Stimulated activated naive B cell treated with anti-CD40 and anti-IgM and Interleukin-4, amounts not matched to agents 10 μg/mL and 1 μg/mL and 100 μg/mL, for 72 hours (primary cell): ENCODE results near the gene CYP26C1.

Experiments
- ATAC-seq, 2 donors: fragments of 150-1000 bp; cut with Tn5 transposase; replicated peaks; 2 replicates each; pipeline ENCODE4 v1.10.0; 2021; ENCODE audit warnings: moderate library complexity in 1 of 2
- DNase-seq: peaks from one replicate; pipeline ENCODE4 v3.0.0; 2021
- H3K27ac Mint-ChIP-seq: one replicate; pipeline ENCODE4 v1.8.0; 2022; ENCODE audit warnings: mild to moderate bottlenecking, mixed read lengths
- H3K27me3 Mint-ChIP-seq, 2 donors: one replicate each; pipeline ENCODE4 v1.8.0; 2022; ENCODE audit warnings: mixed read lengths in 2 of 2
- H3K36me3 Mint-ChIP-seq, 2 donors: one replicate each; pipeline ENCODE4 v1.8.0; 2022; ENCODE audit warnings: mixed read lengths in 2 of 2, mild to moderate bottlenecking in 1 of 2
- H3K4me1 Mint-ChIP-seq, 2 donors: one replicate each; pipeline ENCODE4 v1.8.0; 2022; ENCODE audit warnings: mixed read lengths in 2 of 2, mild to moderate bottlenecking in 1 of 2
- H3K4me3 Mint-ChIP-seq, 2 donors: one replicate each; pipeline ENCODE4 v1.8.0; 2022; ENCODE audit warnings: mild to moderate bottlenecking in 2 of 2, mixed read lengths in 2 of 2, moderate library complexity in 1 of 2
- H3K9me3 Mint-ChIP-seq, 2 donors: one replicate each; pipeline ENCODE4 v1.8.0; 2022; ENCODE audit warnings: mixed read lengths in 2 of 2, mild to moderate bottlenecking in 1 of 2

CYP26C1 gene

DNA sequence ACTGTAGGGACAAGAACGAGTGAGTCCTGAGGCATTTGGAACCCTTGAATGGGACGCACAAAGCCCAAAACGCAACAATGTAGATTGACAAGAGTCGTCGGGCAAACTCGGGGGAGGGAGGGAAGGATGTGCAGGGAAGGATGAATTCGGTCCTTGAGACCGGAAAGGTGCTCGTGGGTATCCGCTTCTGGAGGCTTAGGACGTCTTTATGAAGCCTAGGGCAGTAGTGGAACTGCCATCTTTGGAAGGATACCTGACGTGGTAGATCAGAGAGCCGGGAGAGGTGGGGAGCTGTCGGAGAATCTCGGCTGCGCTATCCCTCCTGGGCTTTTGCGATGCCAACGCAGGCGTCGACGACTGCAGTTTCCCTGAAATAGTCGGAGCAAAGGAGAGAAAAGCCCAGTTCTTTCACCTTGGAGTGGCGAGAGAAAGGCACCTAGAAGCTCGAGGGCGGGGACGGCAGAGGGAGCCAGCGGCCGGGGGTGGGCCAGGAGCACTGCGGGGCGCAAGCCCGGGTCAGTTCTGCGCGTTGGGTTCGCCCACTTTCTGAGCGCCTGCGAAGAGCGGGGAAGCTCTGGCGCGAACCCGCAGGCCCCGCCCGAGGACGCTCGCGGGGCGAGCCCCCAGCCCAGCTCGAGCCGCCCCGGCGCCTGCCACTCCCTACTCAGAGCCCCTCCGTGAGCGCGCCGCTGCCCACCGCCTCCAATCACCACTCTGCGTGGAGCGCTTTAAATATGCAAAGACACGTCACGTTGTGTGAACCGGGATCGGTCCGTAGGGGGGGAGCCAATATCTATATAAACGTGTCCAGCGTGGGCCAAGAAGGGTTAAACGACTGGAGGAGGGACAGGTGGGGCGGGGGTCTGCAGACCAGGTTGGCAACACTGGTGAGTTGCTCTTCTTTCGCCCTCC lies at the start of gene CYP26C1:
Gene CYP26C1, plus strand, starts transcription at position 824 of the 912 bp plus-strand sequence. CDS start 466 bp downstream, outside the sequence.
- Mint-ChIP-seq H3K27ac (peak within 1 kb of the TSS; percentile 80), H3K4me3 (peak within 1 kb of the TSS; percentile 87 to 92), H3K9me3 (no peaks in the 10 kb centered on the region), H3K36me3 (peaks cover 19 to 32% of the 10 kb centered on the region in 2 donors), H3K4me1 (peaks cover 23 to 31% of the 10 kb centered on the region in 2 donors), H3K27me3 (peaks cover 38 to 52% of the 10 kb centered on the region in 2 donors)
- no peak for DNase-seq
- ATAC-seq, result no peak

GRCh38 chr10:93015722-93016121 lies 44.9 kb upstream of the CYP26C1 start:
- Mint-ChIP-seq H3K4me1 (no peaks in the 10 kb centered on the region), H3K36me3 (peaks cover 3 to 10% of the 10 kb centered on the region in 2 donors), H3K27me3 (no peaks in the 10 kb centered on the region), H3K9me3 (no peaks in the 10 kb centered on the region), H3K27ac (no peak overlapping the region), H3K4me3 (no peak overlapping the region)
- DNase-seq (no peak), ATAC-seq (no peak)

- H3K4me3 Mint-ChIP-seq, result no peak overlapping the region
- H3K36me3 Mint-ChIP-seq, result peaks cover 19 to 34% of the 10 kb centered on the region in 2 donors
- DNase-seq (no peak), ATAC-seq (no peak)
- no peaks in the 10 kb centered on the region for H3K4me1 Mint-ChIP-seq
- peaks cover 6 to 7% of the 10 kb centered on the region in 2 donors for H3K9me3 Mint-ChIP-seq
- H3K27ac Mint-ChIP-seq, result no peak overlapping the region
- no peaks in the 10 kb centered on the region for H3K27me3 Mint-ChIP-seq
Measured at GRCh38 chr10:93023013-93023650, 37.5 kb upstream of the CYP26C1 start.

DNA sequence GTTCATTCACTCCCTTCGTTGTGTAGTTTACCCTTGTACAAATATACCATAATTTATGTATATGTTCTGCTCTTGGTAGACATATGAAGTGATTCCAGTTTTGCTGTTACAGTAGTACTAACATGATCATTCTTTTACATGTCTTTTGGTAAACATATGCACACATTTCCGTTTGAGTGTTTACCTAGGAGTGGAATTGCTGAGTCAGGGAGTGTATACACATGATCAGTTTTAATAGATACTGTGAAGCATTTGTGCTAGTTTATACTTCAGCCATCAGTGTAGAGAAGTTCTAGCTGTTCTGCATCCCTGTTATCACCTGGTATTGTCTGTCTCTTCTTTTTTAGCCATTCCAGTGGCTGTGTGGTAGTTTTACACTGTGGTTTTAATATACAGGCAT lies 34.5 kb upstream of the CYP26C1 start:
- H3K36me3 Mint-ChIP-seq, result peaks cover 22 to 33% of the 10 kb centered on the region in 2 donors
- H3K9me3 Mint-ChIP-seq, result peaks cover 6 to 7% of the 10 kb centered on the region in 2 donors
- no peak overlapping the region for H3K4me3 Mint-ChIP-seq
- no peaks in the 10 kb centered on the region for H3K27me3 Mint-ChIP-seq
- H3K27ac Mint-ChIP-seq, result no peak overlapping the region
- DNase-seq (no peak), ATAC-seq (no peak)
- no peaks in the 10 kb centered on the region for H3K4me1 Mint-ChIP-seq

GRCh38 chr10:93027508-93027907 lies 33.1 kb upstream of the CYP26C1 start:
- Mint-ChIP-seq H3K27me3 (no peaks in the 10 kb centered on the region), H3K9me3 (peaks cover 6 to 7% of the 10 kb centered on the region in 2 donors), H3K4me1 (no peaks in the 10 kb centered on the region), H3K27ac (no peak overlapping the region), H3K36me3 (peaks cover 22 to 32% of the 10 kb centered on the region in 2 donors), H3K4me3 (no peak overlapping the region)
- DNase-seq (no peak), ATAC-seq (no peak)

DNA sequence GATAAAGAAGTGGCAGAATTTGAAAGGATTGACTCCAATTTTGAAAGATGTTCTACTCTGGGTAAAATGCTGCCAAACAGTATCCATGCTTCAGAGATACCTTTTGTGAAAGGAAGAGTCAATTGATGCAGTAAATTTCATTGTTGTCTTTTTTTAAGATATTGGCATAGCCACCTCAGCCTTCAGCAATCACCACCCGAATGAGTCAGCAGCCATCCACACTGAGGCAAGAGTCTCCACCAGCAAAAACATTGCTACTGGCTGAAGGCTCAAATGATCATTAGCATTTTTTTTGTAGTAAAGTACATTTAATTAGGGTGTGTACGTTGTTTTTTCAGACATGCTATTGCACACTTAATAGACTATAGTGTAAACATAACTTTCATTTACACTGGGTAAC lies 31.7 kb upstream of the CYP26C1 start:
- DNase-seq, result no peak
- Mint-ChIP-seq H3K27me3 (no peaks in the 10 kb centered on the region), H3K36me3 (peaks cover 22 to 32% of the 10 kb centered on the region in 2 donors), H3K4me3 (no peak overlapping the region), H3K9me3 (peaks cover 6 to 7% of the 10 kb centered on the region in 2 donors), H3K4me1 (no peaks in the 10 kb centered on the region), H3K27ac (no peak overlapping the region)
- no peak for ATAC-seq

DNA sequence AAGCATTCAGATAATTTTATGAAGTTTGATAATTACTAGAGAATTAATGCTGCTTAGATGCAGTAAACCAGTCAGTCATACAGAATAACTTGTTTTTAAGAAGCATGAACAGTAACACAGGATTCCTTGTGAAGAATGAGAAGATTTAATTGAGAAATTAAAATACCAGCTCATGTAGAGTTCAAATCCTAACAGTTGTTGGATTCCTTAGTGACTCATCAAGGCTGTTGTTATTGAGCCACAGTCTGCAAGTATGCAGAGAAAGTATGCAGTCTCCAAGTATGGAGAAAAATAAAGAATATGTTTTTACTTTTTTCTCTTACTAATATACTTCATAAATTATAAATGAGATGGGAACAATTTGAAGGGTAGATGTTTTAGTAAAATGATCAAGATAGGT lies 30.2 kb upstream of the CYP26C1 start:
- Mint-ChIP-seq H3K27me3 (no peaks in the 10 kb centered on the region), H3K36me3 (peaks cover 22 to 28% of the 10 kb centered on the region in 2 donors), H3K4me3 (no peak overlapping the region), H3K27ac (no peak overlapping the region), H3K9me3 (peaks cover 6 to 7% of the 10 kb centered on the region in 2 donors), H3K4me1 (no peaks in the 10 kb centered on the region)
- DNase-seq, result no peak
- ATAC-seq, result no peak

DNA sequence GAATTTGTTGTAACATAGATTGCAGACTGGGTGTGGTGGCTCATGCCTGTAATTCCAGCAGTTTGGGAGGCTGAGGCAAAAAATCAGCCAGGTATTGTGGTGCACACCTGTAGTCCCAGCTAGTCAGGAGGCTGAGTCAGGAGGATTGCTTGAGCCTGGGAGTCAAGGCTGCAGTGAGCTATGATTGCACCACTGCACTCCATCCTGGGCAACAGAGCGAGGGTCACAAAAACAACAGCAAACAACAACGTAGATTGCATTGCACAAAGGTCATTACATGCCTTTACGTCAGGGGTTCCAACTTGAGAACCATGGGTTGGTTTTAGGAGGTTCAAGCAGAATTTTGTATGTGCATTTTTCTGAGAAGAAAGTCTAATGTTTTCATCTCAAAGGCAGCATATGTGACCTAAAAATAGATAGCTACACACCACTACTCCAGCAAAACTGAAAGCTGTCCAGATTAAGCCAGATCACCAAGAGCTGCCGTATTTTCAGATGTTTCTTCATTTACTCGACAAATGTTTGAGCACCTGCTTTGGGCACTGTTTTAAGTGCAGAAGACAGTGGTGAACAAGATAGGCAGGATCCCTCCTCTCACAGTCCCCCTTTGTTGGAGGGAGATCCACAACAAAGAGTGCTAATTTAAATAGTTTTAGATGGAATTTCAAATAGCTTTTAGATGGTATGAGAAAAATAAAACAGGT lies 28.3 kb upstream of the CYP26C1 start:
- DNase-seq, result no peak
- H3K27ac Mint-ChIP-seq, result no peak overlapping the region
- peaks cover under 1% of the 10 kb centered on the region in 2 donors for H3K9me3 Mint-ChIP-seq
- no peak for ATAC-seq
- no peak overlapping the region for H3K4me3 Mint-ChIP-seq
- peaks cover 10 to 11% of the 10 kb centered on the region in 2 donors for H3K36me3 Mint-ChIP-seq
- no peaks in the 10 kb centered on the region for H3K27me3 Mint-ChIP-seq
- H3K4me1 Mint-ChIP-seq, result no peaks in the 10 kb centered on the region

DNA sequence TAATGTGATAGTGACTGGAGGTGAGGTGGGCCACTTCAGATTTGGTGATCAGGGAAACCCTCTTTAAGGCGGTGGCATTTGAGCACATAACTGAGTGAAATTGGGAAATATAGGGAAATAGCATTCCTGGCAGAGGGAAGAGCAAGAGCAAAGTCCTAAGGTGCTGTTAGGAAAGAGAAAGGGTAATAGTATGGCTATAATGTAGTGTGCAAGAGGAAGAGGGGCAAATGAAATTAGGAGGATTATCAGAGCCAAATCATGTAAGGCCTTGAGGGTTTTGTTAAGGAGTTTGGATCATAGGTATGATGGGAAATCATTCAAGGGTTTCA lies 27.8 kb upstream of the CYP26C1 start:
- ATAC-seq, result no peak
- Mint-ChIP-seq H3K36me3 (peaks cover 6% of the 10 kb centered on the region in 2 donors), H3K27ac (no peak overlapping the region), H3K4me1 (no peaks in the 10 kb centered on the region), H3K9me3 (no peaks in the 10 kb centered on the region), H3K27me3 (no peaks in the 10 kb centered on the region), H3K4me3 (no peak overlapping the region)
- DNase-seq, result no peak

- no peaks in the 10 kb centered on the region for H3K27me3 Mint-ChIP-seq
- no peak for DNase-seq
Measured at GRCh38 chr10:93034426-93034825, 26.2 kb upstream of the CYP26C1 start.

GRCh38 chr10:93039110-93039509 lies 21.5 kb upstream of the CYP26C1 start:
- Mint-ChIP-seq H3K4me1 (peaks cover 8 to 18% of the 10 kb centered on the region in 2 donors), H3K27me3 (no peaks in the 10 kb centered on the region), H3K36me3 (peaks cover 1 to 8% of the 10 kb centered on the region in 2 donors), H3K9me3 (no peaks in the 10 kb centered on the region), H3K27ac (no peak overlapping the region), H3K4me3 (no peak overlapping the region)
- ATAC-seq, result no peak
- DNase-seq, result no peak

More at GRCh38 chr10:93034426-93034825, 26.2 kb upstream of the CYP26C1 start:
- H3K4me3 Mint-ChIP-seq, result no peak overlapping the region
- no peaks in the 10 kb centered on the region for H3K9me3 Mint-ChIP-seq
- H3K27ac Mint-ChIP-seq, result no peak overlapping the region
- H3K4me1 Mint-ChIP-seq, result peaks cover 2 to 4% of the 10 kb centered on the region in 2 donors
- no peaks in the 10 kb centered on the region for H3K36me3 Mint-ChIP-seq
- no peak for ATAC-seq

- no peak overlapping the region for H3K4me3 Mint-ChIP-seq
Measured at GRCh38 chr10:93039721-93040120, 20.9 kb upstream of the CYP26C1 start.

DNA sequence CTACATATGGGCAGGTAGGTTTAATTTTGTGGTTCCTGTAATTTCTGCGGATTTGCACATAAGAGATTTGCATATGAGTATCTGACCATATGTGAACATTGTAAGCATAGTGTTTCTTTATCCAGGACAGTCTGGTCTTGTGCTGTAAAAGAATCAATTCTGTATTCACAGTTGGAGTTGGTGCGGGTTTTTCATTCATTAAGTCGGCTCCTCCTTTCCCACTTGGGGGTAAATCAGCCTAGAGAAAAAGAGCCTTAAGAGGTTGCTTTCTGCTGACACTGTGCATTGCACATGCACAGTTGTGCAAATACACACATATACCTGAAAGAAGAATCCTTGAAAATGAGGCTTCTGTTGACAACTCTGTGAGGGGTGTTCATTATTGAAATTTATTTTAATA lies 6.1 kb upstream of the CYP26C1 start:
- peaks cover 13 to 25% of the 10 kb centered on the region in 2 donors for H3K36me3 Mint-ChIP-seq

More at GRCh38 chr10:93039721-93040120, 20.9 kb upstream of the CYP26C1 start:
- H3K27ac Mint-ChIP-seq, result no peak overlapping the region
- H3K4me1 Mint-ChIP-seq, result peaks cover 8 to 18% of the 10 kb centered on the region in 2 donors
- ATAC-seq (peak; percentile 79 to 86), DNase-seq (peak; percentile 4)
- H3K27me3 Mint-ChIP-seq, result no peaks in the 10 kb centered on the region
- H3K9me3 Mint-ChIP-seq, result no peaks in the 10 kb centered on the region
- H3K36me3 Mint-ChIP-seq, result peaks cover 1 to 8% of the 10 kb centered on the region in 2 donors

GRCh38 chr10:93058139-93058538 lies 2.5 kb upstream of the CYP26C1 start:
- Mint-ChIP-seq H3K27me3 (peaks cover 20 to 33% of the 10 kb centered on the region in 2 donors), H3K4me1 (peaks cover 19 to 27% of the 10 kb centered on the region in 2 donors), H3K27ac (no peak overlapping the region), H3K36me3 (peaks cover 19 to 32% of the 10 kb centered on the region in 2 donors), H3K9me3 (no peaks in the 10 kb centered on the region), H3K4me3 (no peak overlapping the region)
- DNase-seq (no peak), ATAC-seq (no peak)

More for the DNA sequence above, 6.1 kb upstream of the CYP26C1 start:
- no peak for ATAC-seq
- H3K27ac Mint-ChIP-seq, result no peak overlapping the region
- no peak overlapping the region for H3K4me3 Mint-ChIP-seq
- H3K9me3 Mint-ChIP-seq, result no peaks in the 10 kb centered on the region
- no peaks in the 10 kb centered on the region for H3K27me3 Mint-ChIP-seq
- H3K4me1 Mint-ChIP-seq, result no peaks in the 10 kb centered on the region
- no peak for DNase-seq
